Endothelial cell of umbilical vein (primary cell): Measurements from ENCODE around the gene RABIF. TPM values are rescaled to one million over a fixed set of nuclear protein-coding genes. Genes with fewer than 3 reads are reported as not detected.

ENCODE experiments used
- BruUV-seq: library from RNA; stranded (reverse); fragments of 400-500 nt; replicated peaks from 2 replicates; lab custom pipeline; 2021; lab: Mats Ljungman, UMichigan
- CTCF ChIA-PET: fragments of 300-600, 350-600 bp; sonication (Branson Sonifier 250); formaldehyde crosslinking; loops from one replicate; lab custom pipeline; 2021; ENCODE audit warnings: antibody characterized with exemption, inconsistent platforms; lab: Charles Lee
- POLR2A ChIA-PET: fragments of 300-600, 350-600 bp; sonication (Branson Sonifier 250); formaldehyde crosslinking; loops from one replicate; lab custom pipeline; 2021; ENCODE audit warnings: antibody characterized with exemption, inconsistent platforms; lab: Charles Lee
- DNase-seq: peaks from one replicate; pipeline ENCODE4 v3.0.0-alpha.2; 2011; ENCODE audit warnings: low read depth, low spot score
- FAIRE-seq: peaks from 2 replicates; lab custom pipeline; 2011; peaks lifted over from hg19 to GRCh38; lab: Jason Lieb, UNC
- H2AFZ ChIP-seq: 2 replicates; pipeline ENCODE4 v1.6.0; 2012; ENCODE audit warnings: low read depth, low read length, control low read depth, inconsistent platforms
- H3K27ac ChIP-seq: 2 replicates; pipeline ENCODE4 v1.5.1; 2011; ENCODE audit warnings: low read depth, mild to moderate bottlenecking, control low read depth, low read length, moderate library complexity; ENCODE audit not compliant: insufficient read depth
- H3K27me3 ChIP-seq, 2 experiments: 2 replicates each; pipeline versions ENCODE4 v1.6.0 to v1.6.1; 2011; ENCODE audit warnings: low read length in 2 of 2, mixed read lengths in 1 of 2; ENCODE audit not compliant: control insufficient read depth in 2 of 2, insufficient read depth in 2 of 2
- H3K36me3 ChIP-seq, 2 experiments: 2 replicates in 1 of 2; 3 replicates in 1 of 2; pipeline ENCODE4 v1.5.1; 2011; ENCODE audit warnings: low read length in 2 of 2, mild to moderate bottlenecking in 1 of 2, moderate library complexity in 1 of 2; ENCODE audit not compliant: control insufficient read depth in 2 of 2, insufficient read depth in 2 of 2; ENCODE audit errors: extremely low read depth in 1 of 2
- H3K4me1 ChIP-seq: 3 replicates; pipeline ENCODE4 v1.5.1; 2011; ENCODE audit warnings: mild to moderate bottlenecking, low read length; ENCODE audit not compliant: control insufficient read depth, insufficient read depth; ENCODE audit errors: extremely low read depth
- H3K4me2 ChIP-seq: 2 replicates; pipeline ENCODE4 v1.6.1; 2011; ENCODE audit warnings: low read length, control low read depth, mixed read lengths; ENCODE audit not compliant: insufficient read depth
- H3K4me3 ChIP-seq, 3 experiments: fragments of 200-600 bp in 1 of 3; sonication (generic), shearing (Covaris generic) in 1 of 3; replicated peaks in 1 of 3; 2 replicates each; pipeline ENCODE4 v1.5.1; 2011 to 2016; ENCODE audit warnings: control low read depth in 3 of 3, low read length in 3 of 3, mild to moderate bottlenecking in 2 of 3, inconsistent platforms in 1 of 3, low read depth in 1 of 3, moderate library complexity in 1 of 3; ENCODE audit not compliant: insufficient read depth in 1 of 3
- H3K79me2 ChIP-seq: 2 replicates; pipeline ENCODE4 v1.6.0; 2012; ENCODE audit warnings: low read length, inconsistent platforms; ENCODE audit not compliant: control insufficient read depth, insufficient read depth
- H3K9ac ChIP-seq: replicated peaks from 2 replicates; pipeline ENCODE3; 2011; ENCODE audit warnings: low read length, control low read depth; ENCODE audit not compliant: insufficient read depth; ENCODE audit errors: extremely low read depth
- H3K9me1 ChIP-seq: replicated peaks from 3 replicates; pipeline ENCODE4 v1.6.0; 2011; ENCODE audit warnings: mild to moderate bottlenecking, low read length; ENCODE audit not compliant: control insufficient read depth, insufficient read depth; ENCODE audit errors: extremely low read depth
- H3K9me3 ChIP-seq: replicated peaks from 2 replicates; pipeline ENCODE4 v1.5.1; 2012; ENCODE audit warnings: low read length, inconsistent platforms; ENCODE audit not compliant: control insufficient read depth, insufficient read depth
- H4K20me1 ChIP-seq: replicated peaks from 2 replicates; pipeline ENCODE3; 2011; ENCODE audit warnings: mild to moderate bottlenecking, low read length; ENCODE audit not compliant: control insufficient read depth, insufficient read depth; ENCODE audit errors: extremely low read depth
- EZH2 ChIP-seq: IDR thresholded peaks from 2 replicates; pipeline ENCODE4 v1.6.1; 2012; ENCODE audit warnings: borderline replicate concordance, low read depth, mild to moderate bottlenecking, moderate library complexity, low read length, inconsistent platforms; ENCODE audit not compliant: severe bottlenecking
- FOS ChIP-seq: IDR thresholded peaks from 2 replicates; pipeline ENCODE4 v1.6.1; 2011; ENCODE audit warnings: mild to moderate bottlenecking, low read length, moderate library complexity, borderline replicate concordance; ENCODE audit not compliant: insufficient read depth
- GATA2 ChIP-seq: IDR thresholded peaks from 2 replicates; pipeline ENCODE4 v1.7.0; 2011; ENCODE audit warnings: low read depth, mild to moderate bottlenecking, moderate library complexity, mixed read lengths, low read length; ENCODE audit not compliant: insufficient read length, insufficient read depth
- JUN ChIP-seq: IDR thresholded peaks from 2 replicates; pipeline ENCODE4 v1.6.1; 2011; ENCODE audit warnings: borderline replicate concordance, low read depth; ENCODE audit not compliant: insufficient read length, insufficient read depth
- MYC ChIP-seq: IDR thresholded peaks from one replicate; pipeline ENCODE4 v1.6.1; 2011; ENCODE audit warnings: mild to moderate bottlenecking, low read depth, low read length
- POLR2A ChIP-seq: IDR thresholded peaks from 2 replicates; pipeline ENCODE4 v1.6.1; 2012; ENCODE audit warnings: low read depth, mild to moderate bottlenecking, control low read depth, low read length
- POLR2AphosphoS5 ChIP-seq: IDR thresholded peaks from 2 replicates; pipeline ENCODE4 v1.6.1; 2012; ENCODE audit warnings: low read depth, mild to moderate bottlenecking, control low read depth, low read length, moderate library complexity; ENCODE audit not compliant: insufficient read depth
- dilution Hi-C: fragments of 300-500 bp; cut with MboI; formaldehyde crosslinking; loops from one replicate; pipeline ENCODE4 v1.15.0; 2019; ENCODE audit warnings: low sequenced_read_pairs; ENCODE audit not compliant: extremely low pct_ligation_motif_present
- intact Hi-C: fragments of 100-400 bp; cut with micrococcal nuclease; formaldehyde crosslinking; loops from one replicate; pipeline ENCODE4 v1.10.0; 2022
- polyA plus RNA-seq, 4 experiments: library from polyadenylated mRNA; depleted of rRNA in 3 of 4; stranded (reverse) in 3 of 4; unstranded in 1 of 4; fragments of >200 nt; gene quantifications; 2 replicates each; pipeline versions ENCODE4 v1.2.1 to v1.2.3, GENCODE V29; 2011 to 2012; ENCODE audit warnings: missing spikeins in 1 of 4
- total RNA-seq: library from RNA; stranded (reverse); gene quantifications from 2 replicates; pipeline ENCODE4 v1.2.3, GENCODE V29; 2021
- TF ChIP-seq, protein P1 (sequence below): IDR thresholded peaks from 2 replicates; pipeline ENCODE4 v1.6.1; 2011; ENCODE audit not compliant: insufficient read depth, insufficient read length
- TF ChIP-seq, protein P2 (sequence below), 2 donors: IDR thresholded peaks; 1 replicate in 1 of 2; 2 replicates in 1 of 2; pipeline ENCODE4 v1.5.1; 2011; ENCODE audit warnings: low read length in 2 of 2, mild to moderate bottlenecking in 2 of 2, moderate library complexity in 2 of 2, control low read depth in 1 of 2, inconsistent platforms in 1 of 2, low read depth in 1 of 2; ENCODE audit not compliant: insufficient read depth in 1 of 2; ENCODE audit errors: extremely low read depth in 1 of 2

Gene RABIF
- total and polyA plus RNA-seq, 2 donors (not counting 3 experiments of a cell fraction or from before 2014, with no cell fraction given), result 15.8 to 17.1 TPM

GRCh38 chr1:202879128-202879527 is 9.8 kb downstream of the RABIF start:
- Histone ChIP-seq H3K4me1 (no peaks in the 10 kb centered on the region), H3K9me3 (no peaks in the 10 kb centered on the region), H3K27ac (no peak overlapping the region), H3K9ac (no peak overlapping the region), H3K4me3 (no peak overlapping the region), H3K36me3 (peaks cover 0 to 5% of the 10 kb centered on the region in 2 experiments), H3K9me1 (no peaks in the 10 kb centered on the region), H3K79me2 (peaks cover 5% of the 10 kb centered on the region), H4K20me1 (no peaks in the 10 kb centered on the region), H2AFZ (no peak overlapping the region), H3K4me2 (no peak overlapping the region), H3K27me3 (no peaks in the 10 kb centered on the region)
- CTCF ChIA-PET, result interaction anchor here (0.9 kb wide), 1 partner anchor 8 kb away, joined by 4 read pairs; no protein-coding TSS in a partner anchor
- intact Hi-C loops, result no loop called here
- DNase-seq (no peak), FAIRE-seq (no peak)
- POLR2A ChIA-PET, result no interaction called here
- BruUV-seq, result TSS peak; percentile 17
- dilution Hi-C loops, result no loop called here
- TF ChIP-seq, protein P1, sequence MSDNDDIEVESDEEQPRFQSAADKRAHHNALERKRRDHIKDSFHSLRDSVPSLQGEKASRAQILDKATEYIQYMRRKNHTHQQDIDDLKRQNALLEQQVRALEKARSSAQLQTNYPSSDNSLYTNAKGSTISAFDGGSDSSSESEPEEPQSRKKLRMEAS, result no peak
- no peak for TF ChIP-seq EZH2
- no peak for TF ChIP-seq POLR2A
- no peak for TF ChIP-seq FOS
- no peak for TF ChIP-seq POLR2AphosphoS5
- TF ChIP-seq GATA2, result no peak
- TF ChIP-seq, protein P2, sequence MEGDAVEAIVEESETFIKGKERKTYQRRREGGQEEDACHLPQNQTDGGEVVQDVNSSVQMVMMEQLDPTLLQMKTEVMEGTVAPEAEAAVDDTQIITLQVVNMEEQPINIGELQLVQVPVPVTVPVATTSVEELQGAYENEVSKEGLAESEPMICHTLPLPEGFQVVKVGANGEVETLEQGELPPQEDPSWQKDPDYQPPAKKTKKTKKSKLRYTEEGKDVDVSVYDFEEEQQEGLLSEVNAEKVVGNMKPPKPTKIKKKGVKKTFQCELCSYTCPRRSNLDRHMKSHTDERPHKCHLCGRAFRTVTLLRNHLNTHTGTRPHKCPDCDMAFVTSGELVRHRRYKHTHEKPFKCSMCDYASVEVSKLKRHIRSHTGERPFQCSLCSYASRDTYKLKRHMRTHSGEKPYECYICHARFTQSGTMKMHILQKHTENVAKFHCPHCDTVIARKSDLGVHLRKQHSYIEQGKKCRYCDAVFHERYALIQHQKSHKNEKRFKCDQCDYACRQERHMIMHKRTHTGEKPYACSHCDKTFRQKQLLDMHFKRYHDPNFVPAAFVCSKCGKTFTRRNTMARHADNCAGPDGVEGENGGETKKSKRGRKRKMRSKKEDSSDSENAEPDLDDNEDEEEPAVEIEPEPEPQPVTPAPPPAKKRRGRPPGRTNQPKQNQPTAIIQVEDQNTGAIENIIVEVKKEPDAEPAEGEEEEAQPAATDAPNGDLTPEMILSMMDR (IDR thresholded peaks at IDR 0.05; ENCODE audit: extremely low read depth in 1 of 2, insufficient read depth in 1 of 2, low read depth in 1 of 2, low read length in 2 of 2), result no peak
- no peak for TF ChIP-seq MYC
- no peak for TF ChIP-seq JUN
